NCI-H524 (cell line): Measurements from ENCODE around the gene UBTD1.
"Not testable (repeated sequence)": the region's sequence is repeated elsewhere in the genome, so short reads cannot be mapped to it uniquely, and the experiment has no call there.

Experiments
- DNase-seq, 2 experiments: peaks; one replicate each; lab custom pipeline; 2025; lab: John Stamatoyannopoulos, UW

The UBTD1 gene

DNA sequence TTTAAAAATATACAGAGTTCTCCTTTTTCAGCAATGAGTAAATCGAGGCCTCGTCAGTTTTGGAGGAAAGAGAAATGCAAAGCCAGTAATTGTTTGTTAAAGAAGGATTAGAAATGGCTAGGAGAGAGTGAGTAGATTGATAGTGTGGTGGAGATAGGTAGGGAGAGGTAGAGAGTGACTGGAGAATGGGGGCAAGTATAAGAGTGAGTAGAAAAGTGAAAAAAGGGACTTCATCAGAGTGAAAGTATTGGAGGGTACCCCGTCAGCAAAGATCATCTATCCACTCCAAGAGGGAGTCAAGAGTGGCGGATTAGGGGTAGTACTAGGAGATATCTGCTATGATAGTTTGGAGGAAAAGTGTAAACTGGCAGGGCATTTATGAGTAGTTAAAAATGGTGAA is 64.6 kb downstream of the UBTD1 start:
- no peak for DNase-seq

- DNase-seq: no peak
Measured at GRCh38 chr10:97564776-97565175, 66.1 kb downstream of the UBTD1 start.

- no peak for DNase-seq
Measured at GRCh38 chr10:97566336-97566996, 67.7 kb downstream of the UBTD1 start.

DNA sequence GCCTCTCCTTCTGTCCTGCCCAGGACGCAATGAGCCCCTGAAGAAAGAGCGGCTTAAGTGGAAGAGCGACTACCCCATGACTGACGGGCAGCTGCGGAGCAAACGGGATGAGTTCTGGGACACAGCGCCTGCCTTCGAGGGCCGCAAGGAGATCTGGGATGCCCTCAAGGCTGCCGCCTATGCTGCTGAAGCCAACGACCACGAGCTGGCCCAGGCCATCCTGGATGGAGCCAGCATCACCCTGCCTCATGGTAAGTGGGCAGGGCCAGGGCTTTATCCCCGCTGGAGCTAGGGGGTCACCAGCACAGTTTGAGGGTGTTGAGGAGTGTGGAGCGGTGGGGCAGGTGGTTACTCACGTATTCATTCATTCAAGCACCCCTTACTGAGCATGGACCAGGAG is 69.2 kb downstream of the UBTD1 start:
- DNase-seq: peak in 1 of 2 experiments; percentile 8

DNA sequence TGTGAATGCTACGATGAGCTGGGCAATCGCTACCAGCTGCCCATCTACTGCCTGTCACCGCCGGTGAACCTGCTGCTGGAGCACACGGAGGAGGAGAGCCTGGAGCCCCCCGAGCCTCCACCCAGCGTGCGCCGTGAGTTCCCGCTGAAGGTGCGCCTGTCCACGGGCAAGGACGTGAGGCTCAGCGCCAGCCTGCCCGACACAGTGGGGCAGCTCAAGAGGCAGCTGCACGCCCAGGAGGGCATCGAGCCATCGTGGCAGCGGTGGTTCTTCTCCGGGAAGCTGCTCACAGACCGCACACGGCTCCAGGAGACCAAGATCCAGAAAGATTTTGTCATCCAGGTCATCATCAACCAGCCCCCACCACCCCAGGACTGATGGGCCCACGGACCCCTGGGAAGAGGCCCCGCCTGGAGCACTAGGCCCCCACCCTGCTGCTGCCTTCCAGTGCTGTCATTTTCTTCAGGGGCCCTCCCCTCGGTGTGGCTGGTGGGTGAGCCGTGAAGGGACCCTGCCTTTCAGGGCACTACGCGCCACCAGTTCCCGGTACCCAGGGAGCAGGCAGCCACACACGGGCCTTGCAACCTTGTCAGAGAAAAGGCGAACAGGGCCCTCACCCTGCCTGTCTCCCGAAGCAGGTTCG is 71.5 kb downstream of the UBTD1 start:
- DNase-seq: no peak

GRCh38 chr10:97570789-97571471 is 72.2 kb downstream of the UBTD1 start:
- peak in 1 of 2 experiments; percentile 59 for DNase-seq

DNA sequence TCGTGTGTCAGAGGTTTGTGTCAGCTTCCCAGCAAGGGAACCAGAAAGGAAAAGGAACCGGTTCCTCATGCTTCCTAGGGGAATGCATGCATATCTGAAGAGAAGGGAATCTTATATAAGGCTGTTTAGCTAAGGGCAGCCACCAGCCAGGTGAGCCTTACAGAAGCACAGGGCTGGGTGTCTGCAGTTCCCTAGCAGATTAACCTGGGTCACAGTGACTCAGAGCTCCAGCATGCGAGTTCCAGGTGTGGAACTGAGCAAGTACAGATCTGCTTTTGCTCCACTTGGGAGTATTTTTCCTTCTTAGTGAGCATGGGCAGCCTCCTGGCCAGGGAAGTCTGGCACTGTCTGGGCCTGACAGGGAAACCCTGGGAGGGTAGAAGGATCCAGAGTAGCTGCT is 72.9 kb downstream of the UBTD1 start:
- no peak for DNase-seq

DNA sequence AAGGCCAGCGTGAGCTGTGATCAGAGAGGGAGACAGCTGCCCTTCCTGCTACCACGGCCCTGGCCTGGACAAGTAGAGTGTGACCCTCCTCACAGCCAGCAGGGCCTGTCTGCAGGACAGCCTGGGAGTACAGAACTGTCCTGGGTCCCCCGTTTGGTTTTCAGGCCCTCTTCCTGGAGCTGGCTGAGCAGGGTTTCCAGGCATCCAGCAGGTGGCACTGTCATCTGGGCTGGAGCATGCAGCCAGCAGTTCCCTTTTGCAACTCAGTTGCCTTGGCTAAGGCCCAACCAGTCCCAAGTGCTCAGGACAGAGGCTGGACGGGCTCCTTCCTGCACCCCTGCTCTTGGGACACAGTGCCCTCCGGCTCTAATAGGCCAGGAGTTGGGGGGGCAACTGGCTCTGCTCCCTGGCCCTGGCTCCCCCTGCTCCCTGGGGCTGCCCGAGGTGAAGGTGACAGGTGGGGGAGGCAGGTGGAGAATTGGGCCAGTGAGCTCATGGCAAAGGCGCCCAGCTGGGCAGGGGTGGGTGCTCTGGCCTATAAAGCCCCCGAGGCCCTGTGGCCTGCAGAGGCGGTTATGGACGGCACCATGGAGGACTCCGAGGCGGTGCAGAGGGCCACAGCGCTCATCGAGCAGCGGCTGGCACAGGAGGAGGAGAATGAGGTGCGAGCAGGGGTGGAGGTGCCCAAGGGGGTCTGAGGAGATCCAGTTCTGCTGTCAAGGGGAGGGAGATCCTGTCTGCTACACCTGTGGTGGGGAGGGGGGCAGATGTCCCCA is 73.7 kb downstream of the UBTD1 start, which contains the start of gene ANKRD2:
Gene ANKRD2, plus strand, starts transcription at position 566 of the 776 bp plus-strand sequence. Its CDS starts 10 bp downstream, at position 576.
- peak in 1 of 2 experiments; percentile 16 for DNase-seq

GRCh38 chr10:97573021-97573420 is 74.3 kb downstream of the UBTD1 start:
- no peak for DNase-seq

- DNase-seq: no peak
Measured at GRCh38 chr10:97573672-97574071, 74.9 kb downstream of the UBTD1 start.

DNA sequence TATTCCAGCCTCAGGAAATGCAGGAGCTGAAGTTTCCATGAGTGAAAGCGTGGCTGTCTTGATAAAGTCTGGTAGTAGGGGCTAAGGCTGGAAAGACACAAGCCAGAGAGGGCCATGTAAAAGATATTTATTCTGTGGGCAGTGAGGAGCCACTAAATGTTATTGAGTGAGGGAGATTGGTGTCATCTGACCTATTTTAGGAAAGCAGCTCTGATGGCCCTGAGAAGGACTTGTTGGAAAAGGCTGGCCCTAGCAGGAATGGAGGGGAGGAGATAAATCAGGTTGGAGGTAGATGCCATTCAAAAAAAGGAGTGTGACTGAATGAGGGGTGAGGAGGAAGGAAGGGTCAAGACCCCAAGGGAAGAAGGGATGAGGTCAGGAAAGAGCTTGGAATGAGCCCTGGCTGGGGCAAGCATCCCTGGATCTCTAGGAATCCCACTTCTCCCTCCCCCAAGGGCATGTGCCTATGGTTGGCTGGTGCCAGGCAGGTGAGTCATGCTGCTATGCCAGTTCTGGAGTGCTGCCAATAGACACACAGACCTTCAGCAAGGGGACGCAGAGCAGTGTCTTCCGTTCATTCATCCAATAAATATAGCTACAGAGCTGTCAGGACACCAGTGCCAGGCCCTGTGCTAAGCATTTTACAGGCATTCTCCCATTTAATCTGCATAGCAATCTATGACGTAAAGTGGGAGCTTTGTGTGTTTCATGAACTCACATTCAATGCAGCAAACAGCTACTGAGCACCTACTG is 75.8 kb downstream of the UBTD1 start:
- DNase-seq: no peak

GRCh38 chr10:97575127-97575668 is 76.5 kb downstream of the UBTD1 start:
- DNase-seq: no peak

GRCh38 chr10:97576487-97576886 is 77.8 kb downstream of the UBTD1 start:
- not testable (repeated sequence) for DNase-seq

GRCh38 chr10:97577701-97578100 is 79.0 kb downstream of the UBTD1 start:
- no peak for DNase-seq

DNA sequence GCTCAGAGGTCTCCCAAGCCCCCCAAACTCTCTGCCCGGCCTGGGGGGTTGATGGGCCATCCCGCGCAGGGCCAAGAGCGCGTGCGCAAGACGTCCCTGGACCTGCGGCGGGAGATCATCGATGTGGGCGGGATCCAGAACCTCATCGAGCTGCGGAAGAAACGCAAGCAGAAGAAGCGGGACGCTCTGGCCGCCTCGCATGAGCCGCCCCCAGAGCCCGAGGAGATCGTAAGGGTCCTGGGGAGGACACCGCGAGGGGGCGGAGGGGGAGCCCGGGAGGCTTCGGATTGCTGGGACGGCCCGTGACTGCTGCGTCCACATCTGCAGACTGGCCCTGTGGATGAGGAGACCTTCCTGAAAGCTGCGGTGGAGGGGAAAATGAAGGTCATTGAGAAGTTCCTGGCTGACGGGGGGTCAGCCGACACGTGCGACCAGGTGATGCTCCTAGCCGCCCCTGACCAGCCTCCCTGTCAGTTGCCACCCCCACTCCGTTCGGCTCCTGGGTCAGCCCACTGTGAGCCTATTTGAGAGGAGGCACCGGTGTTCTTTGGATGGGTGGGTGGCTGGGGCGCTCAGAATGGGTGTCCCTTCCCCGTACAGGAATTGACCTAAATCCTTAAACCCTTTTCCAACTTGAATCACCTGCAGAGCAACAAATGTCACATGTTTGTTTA is 79.6 kb downstream of the UBTD1 start:
- DNase-seq: no peak

GRCh38 chr10:97580421-97581367 is 82.0 kb downstream of the UBTD1 start:
- DNase-seq: no peak

- DNase-seq: no peak
Measured at GRCh38 chr10:97582169-97582568, 83.4 kb downstream of the UBTD1 start.

GRCh38 chr10:97583476-97583875 is 84.8 kb downstream of the UBTD1 start:
- no peak for DNase-seq

GRCh38 chr10:97584060-97584797 is 85.5 kb downstream of the UBTD1 start, which contains the start of gene HOGA1:
TSS of gene HOGA1 (plus strand) at chr10:97584389. CDS start at chr10:97584704, 315 bp downstream.
- peak in 1 of 2 experiments; percentile 28 for DNase-seq
